Endothelial cell of umbilical vein (primary cell): ENCODE results near the gene TWIST1. TPM values are rescaled to one million over a fixed set of nuclear protein-coding genes. Genes with fewer than 3 reads are reported as not detected.

Source experiments
- BruUV-seq: library from RNA; stranded (reverse); fragments of 400-500 nt; replicated peaks from 2 replicates; lab custom pipeline; 2021; lab: Mats Ljungman, UMichigan
- CTCF ChIA-PET: fragments of 300-600, 350-600 bp; sonication (Branson Sonifier 250); formaldehyde crosslinking; loops from one replicate; lab custom pipeline; 2021; ENCODE audit warnings: antibody characterized with exemption, inconsistent platforms; lab: Charles Lee
- POLR2A ChIA-PET: fragments of 300-600, 350-600 bp; sonication (Branson Sonifier 250); formaldehyde crosslinking; loops from one replicate; lab custom pipeline; 2021; ENCODE audit warnings: antibody characterized with exemption, inconsistent platforms; lab: Charles Lee
- DNase-seq: peaks from one replicate; pipeline ENCODE4 v3.0.0-alpha.2; 2011; ENCODE audit warnings: low read depth, low spot score
- FAIRE-seq: peaks from 2 replicates; lab custom pipeline; 2011; peaks lifted over from hg19 to GRCh38; lab: Jason Lieb, UNC
- H2AFZ ChIP-seq: 2 replicates; pipeline ENCODE4 v1.6.0; 2012; ENCODE audit warnings: low read depth, low read length, control low read depth, inconsistent platforms
- H3K27ac ChIP-seq: 2 replicates; pipeline ENCODE4 v1.5.1; 2011; ENCODE audit warnings: low read depth, mild to moderate bottlenecking, control low read depth, low read length, moderate library complexity; ENCODE audit not compliant: insufficient read depth
- H3K27me3 ChIP-seq, 2 experiments: 2 replicates each; pipeline versions ENCODE4 v1.6.0 to v1.6.1; 2011; ENCODE audit warnings: low read length in 2 of 2, mixed read lengths in 1 of 2; ENCODE audit not compliant: control insufficient read depth in 2 of 2, insufficient read depth in 2 of 2
- H3K36me3 ChIP-seq, 2 experiments: 2 replicates in 1 of 2; 3 replicates in 1 of 2; pipeline ENCODE4 v1.5.1; 2011; ENCODE audit warnings: low read length in 2 of 2, mild to moderate bottlenecking in 1 of 2, moderate library complexity in 1 of 2; ENCODE audit not compliant: control insufficient read depth in 2 of 2, insufficient read depth in 2 of 2; ENCODE audit errors: extremely low read depth in 1 of 2
- H3K4me1 ChIP-seq: 3 replicates; pipeline ENCODE4 v1.5.1; 2011; ENCODE audit warnings: mild to moderate bottlenecking, low read length; ENCODE audit not compliant: control insufficient read depth, insufficient read depth; ENCODE audit errors: extremely low read depth
- H3K4me2 ChIP-seq: 2 replicates; pipeline ENCODE4 v1.6.1; 2011; ENCODE audit warnings: low read length, control low read depth, mixed read lengths; ENCODE audit not compliant: insufficient read depth
- H3K4me3 ChIP-seq, 3 experiments: fragments of 200-600 bp in 1 of 3; sonication (generic), shearing (Covaris generic) in 1 of 3; replicated peaks in 1 of 3; 2 replicates each; pipeline ENCODE4 v1.5.1; 2011 to 2016; ENCODE audit warnings: control low read depth in 3 of 3, low read length in 3 of 3, mild to moderate bottlenecking in 2 of 3, inconsistent platforms in 1 of 3, low read depth in 1 of 3, moderate library complexity in 1 of 3; ENCODE audit not compliant: insufficient read depth in 1 of 3
- H3K79me2 ChIP-seq: 2 replicates; pipeline ENCODE4 v1.6.0; 2012; ENCODE audit warnings: low read length, inconsistent platforms; ENCODE audit not compliant: control insufficient read depth, insufficient read depth
- H3K9ac ChIP-seq: replicated peaks from 2 replicates; pipeline ENCODE3; 2011; ENCODE audit warnings: low read length, control low read depth; ENCODE audit not compliant: insufficient read depth; ENCODE audit errors: extremely low read depth
- H3K9me1 ChIP-seq: replicated peaks from 3 replicates; pipeline ENCODE4 v1.6.0; 2011; ENCODE audit warnings: mild to moderate bottlenecking, low read length; ENCODE audit not compliant: control insufficient read depth, insufficient read depth; ENCODE audit errors: extremely low read depth
- H3K9me3 ChIP-seq: replicated peaks from 2 replicates; pipeline ENCODE4 v1.5.1; 2012; ENCODE audit warnings: low read length, inconsistent platforms; ENCODE audit not compliant: control insufficient read depth, insufficient read depth
- H4K20me1 ChIP-seq: replicated peaks from 2 replicates; pipeline ENCODE3; 2011; ENCODE audit warnings: mild to moderate bottlenecking, low read length; ENCODE audit not compliant: control insufficient read depth, insufficient read depth; ENCODE audit errors: extremely low read depth
- EZH2 ChIP-seq: IDR thresholded peaks from 2 replicates; pipeline ENCODE4 v1.6.1; 2012; ENCODE audit warnings: borderline replicate concordance, low read depth, mild to moderate bottlenecking, moderate library complexity, low read length, inconsistent platforms; ENCODE audit not compliant: severe bottlenecking
- FOS ChIP-seq: IDR thresholded peaks from 2 replicates; pipeline ENCODE4 v1.6.1; 2011; ENCODE audit warnings: mild to moderate bottlenecking, low read length, moderate library complexity, borderline replicate concordance; ENCODE audit not compliant: insufficient read depth
- GATA2 ChIP-seq: IDR thresholded peaks from 2 replicates; pipeline ENCODE4 v1.7.0; 2011; ENCODE audit warnings: low read depth, mild to moderate bottlenecking, moderate library complexity, mixed read lengths, low read length; ENCODE audit not compliant: insufficient read length, insufficient read depth
- JUN ChIP-seq: IDR thresholded peaks from 2 replicates; pipeline ENCODE4 v1.6.1; 2011; ENCODE audit warnings: borderline replicate concordance, low read depth; ENCODE audit not compliant: insufficient read length, insufficient read depth
- MYC ChIP-seq: IDR thresholded peaks from one replicate; pipeline ENCODE4 v1.6.1; 2011; ENCODE audit warnings: mild to moderate bottlenecking, low read depth, low read length
- POLR2A ChIP-seq: IDR thresholded peaks from 2 replicates; pipeline ENCODE4 v1.6.1; 2012; ENCODE audit warnings: low read depth, mild to moderate bottlenecking, control low read depth, low read length
- POLR2AphosphoS5 ChIP-seq: IDR thresholded peaks from 2 replicates; pipeline ENCODE4 v1.6.1; 2012; ENCODE audit warnings: low read depth, mild to moderate bottlenecking, control low read depth, low read length, moderate library complexity; ENCODE audit not compliant: insufficient read depth
- dilution Hi-C: fragments of 300-500 bp; cut with MboI; formaldehyde crosslinking; loops from one replicate; pipeline ENCODE4 v1.15.0; 2019; ENCODE audit warnings: low sequenced_read_pairs; ENCODE audit not compliant: extremely low pct_ligation_motif_present
- intact Hi-C: fragments of 100-400 bp; cut with micrococcal nuclease; formaldehyde crosslinking; loops from one replicate; pipeline ENCODE4 v1.10.0; 2022
- polyA plus RNA-seq, 4 experiments: library from polyadenylated mRNA; depleted of rRNA in 3 of 4; stranded (reverse) in 3 of 4; unstranded in 1 of 4; fragments of >200 nt; gene quantifications; 2 replicates each; pipeline versions ENCODE4 v1.2.1 to v1.2.3, GENCODE V29; 2011 to 2012; ENCODE audit warnings: missing spikeins in 1 of 4
- total RNA-seq: library from RNA; stranded (reverse); gene quantifications from 2 replicates; pipeline ENCODE4 v1.2.3, GENCODE V29; 2021
- TF ChIP-seq, protein P1 (sequence below): IDR thresholded peaks from 2 replicates; pipeline ENCODE4 v1.6.1; 2011; ENCODE audit not compliant: insufficient read depth, insufficient read length
- TF ChIP-seq, protein P2 (sequence below), 2 donors: IDR thresholded peaks; 1 replicate in 1 of 2; 2 replicates in 1 of 2; pipeline ENCODE4 v1.5.1; 2011; ENCODE audit warnings: low read length in 2 of 2, mild to moderate bottlenecking in 2 of 2, moderate library complexity in 2 of 2, control low read depth in 1 of 2, inconsistent platforms in 1 of 2, low read depth in 1 of 2; ENCODE audit not compliant: insufficient read depth in 1 of 2; ENCODE audit errors: extremely low read depth in 1 of 2

The TWIST1 gene
- total and polyA plus RNA-seq, 2 donors (not counting 3 experiments of a cell fraction or from before 2014, with no cell fraction given) = not detected

DNA sequence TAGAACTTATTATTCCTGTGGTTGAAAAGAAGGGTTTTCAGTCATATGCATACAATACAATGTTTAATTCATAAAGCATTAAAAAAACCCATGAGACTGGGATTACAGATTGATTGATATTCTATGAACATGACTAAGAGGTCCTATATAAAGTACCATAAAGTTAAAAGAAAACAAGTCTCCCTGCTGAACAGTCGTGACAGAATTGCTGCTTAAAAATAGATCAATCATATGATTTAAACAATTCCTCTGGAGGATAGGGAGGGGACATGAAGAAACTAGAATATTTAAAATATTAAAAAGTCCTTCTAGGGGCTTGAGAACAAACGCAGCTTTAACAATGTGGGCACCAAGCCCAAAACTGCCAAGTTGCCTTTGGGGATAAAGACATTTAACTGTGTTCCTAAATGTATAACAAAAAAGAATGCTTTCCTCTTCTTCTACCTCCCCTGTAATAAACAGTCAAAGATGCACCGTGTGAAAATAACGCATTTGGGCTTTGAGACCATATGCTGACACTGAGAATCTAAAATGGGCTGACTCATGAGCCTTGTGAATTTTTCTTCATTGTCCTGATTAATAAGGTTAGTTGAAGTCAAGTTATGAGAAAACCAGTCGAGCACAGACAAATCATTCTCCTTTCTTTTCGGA, 25.8 kb downstream of the TWIST1 start:
- dilution Hi-C loops = no loop called here
- intact Hi-C loops = no loop called here
- no peaks in the 10 kb centered on the region for H3K79me2 ChIP-seq

More for the DNA sequence above, 25.8 kb downstream of the TWIST1 start:
- no peak for TF ChIP-seq POLR2AphosphoS5
- TF ChIP-seq, protein P1, sequence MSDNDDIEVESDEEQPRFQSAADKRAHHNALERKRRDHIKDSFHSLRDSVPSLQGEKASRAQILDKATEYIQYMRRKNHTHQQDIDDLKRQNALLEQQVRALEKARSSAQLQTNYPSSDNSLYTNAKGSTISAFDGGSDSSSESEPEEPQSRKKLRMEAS = no peak
- TF ChIP-seq, protein P2, sequence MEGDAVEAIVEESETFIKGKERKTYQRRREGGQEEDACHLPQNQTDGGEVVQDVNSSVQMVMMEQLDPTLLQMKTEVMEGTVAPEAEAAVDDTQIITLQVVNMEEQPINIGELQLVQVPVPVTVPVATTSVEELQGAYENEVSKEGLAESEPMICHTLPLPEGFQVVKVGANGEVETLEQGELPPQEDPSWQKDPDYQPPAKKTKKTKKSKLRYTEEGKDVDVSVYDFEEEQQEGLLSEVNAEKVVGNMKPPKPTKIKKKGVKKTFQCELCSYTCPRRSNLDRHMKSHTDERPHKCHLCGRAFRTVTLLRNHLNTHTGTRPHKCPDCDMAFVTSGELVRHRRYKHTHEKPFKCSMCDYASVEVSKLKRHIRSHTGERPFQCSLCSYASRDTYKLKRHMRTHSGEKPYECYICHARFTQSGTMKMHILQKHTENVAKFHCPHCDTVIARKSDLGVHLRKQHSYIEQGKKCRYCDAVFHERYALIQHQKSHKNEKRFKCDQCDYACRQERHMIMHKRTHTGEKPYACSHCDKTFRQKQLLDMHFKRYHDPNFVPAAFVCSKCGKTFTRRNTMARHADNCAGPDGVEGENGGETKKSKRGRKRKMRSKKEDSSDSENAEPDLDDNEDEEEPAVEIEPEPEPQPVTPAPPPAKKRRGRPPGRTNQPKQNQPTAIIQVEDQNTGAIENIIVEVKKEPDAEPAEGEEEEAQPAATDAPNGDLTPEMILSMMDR (IDR thresholded peaks at IDR 0.05; ENCODE audit: extremely low read depth in 1 of 2, insufficient read depth in 1 of 2, low read depth in 1 of 2, low read length in 2 of 2) = no peak
- TF ChIP-seq GATA2 = no peak
- no peak for TF ChIP-seq POLR2A
- TF ChIP-seq FOS = no peak
- no peak for TF ChIP-seq EZH2
- no peak for TF ChIP-seq MYC
- TF ChIP-seq JUN = no peak
- H3K9me1 ChIP-seq = no peaks in the 10 kb centered on the region
- H3K9ac ChIP-seq = no peak overlapping the region
- FAIRE-seq = no peak
- no peak overlapping the region for H3K27ac ChIP-seq
- H3K27me3 ChIP-seq = peaks cover 3 to 20% of the 10 kb centered on the region in 2 experiments
- ChIA-PET CTCF (no interaction called here), POLR2A (no interaction called here)
- H3K4me3 ChIP-seq = no peak overlapping the region
- H3K9me3 ChIP-seq = no peaks in the 10 kb centered on the region
- H3K4me2 ChIP-seq = no peak overlapping the region
- DNase-seq = no peak
- H2AFZ ChIP-seq = no peak overlapping the region
- H4K20me1 ChIP-seq = no peaks in the 10 kb centered on the region
- no peaks in the 10 kb centered on the region for H3K4me1 ChIP-seq
- BruUV-seq = no TSS peak
- no peaks in the 10 kb centered on the region for H3K36me3 ChIP-seq
